ENCODE data around the gene MDFI. TPM values are rescaled to one million over a fixed set of nuclear protein-coding genes. Genes with fewer than 3 reads are reported as not detected.

MDFI gene
- total and polyA plus RNA-seq, 2 experiments from 2014 or later: 27.5 to 137 TPM

DNA sequence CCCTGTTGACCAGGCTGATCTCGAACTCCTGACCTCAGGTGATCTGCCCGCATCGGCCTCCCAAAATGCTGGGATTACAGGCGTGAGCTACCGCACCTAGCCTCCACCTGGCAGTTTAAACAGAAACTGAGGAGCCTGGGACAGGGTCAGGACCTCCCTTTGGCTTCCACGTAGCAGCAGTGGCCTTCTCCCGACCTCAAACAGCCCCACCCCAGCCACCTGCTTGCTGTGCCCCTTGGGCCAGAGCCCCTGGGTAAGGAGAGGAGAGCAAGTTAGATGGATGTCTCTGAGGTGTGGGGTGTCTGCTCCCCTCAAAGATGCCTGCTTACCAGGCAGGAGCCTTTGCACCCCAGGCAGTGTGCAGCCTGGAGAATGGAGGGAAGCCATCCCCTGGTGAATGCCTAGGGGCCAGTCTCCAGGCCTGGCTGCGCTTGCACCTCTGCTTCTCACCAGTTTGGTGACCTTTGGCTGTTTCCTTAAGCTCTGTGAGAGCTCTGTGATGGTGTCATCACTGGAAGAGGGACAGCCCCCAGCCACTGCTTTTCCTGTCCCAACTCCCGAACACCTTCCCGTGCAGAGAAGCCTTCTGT, 42.1 kb upstream of the MDFI start:
- no peaks in the 10 kb centered on the region for H3K4me1 ChIP-seq (ENCODE audit: low read depth)
- no peaks in the 10 kb centered on the region for H3K9me3 ChIP-seq (ENCODE audit: low read depth)
- H3K27ac ChIP-seq: no peak overlapping the region
- TF ChIP-seq, protein P1, sequence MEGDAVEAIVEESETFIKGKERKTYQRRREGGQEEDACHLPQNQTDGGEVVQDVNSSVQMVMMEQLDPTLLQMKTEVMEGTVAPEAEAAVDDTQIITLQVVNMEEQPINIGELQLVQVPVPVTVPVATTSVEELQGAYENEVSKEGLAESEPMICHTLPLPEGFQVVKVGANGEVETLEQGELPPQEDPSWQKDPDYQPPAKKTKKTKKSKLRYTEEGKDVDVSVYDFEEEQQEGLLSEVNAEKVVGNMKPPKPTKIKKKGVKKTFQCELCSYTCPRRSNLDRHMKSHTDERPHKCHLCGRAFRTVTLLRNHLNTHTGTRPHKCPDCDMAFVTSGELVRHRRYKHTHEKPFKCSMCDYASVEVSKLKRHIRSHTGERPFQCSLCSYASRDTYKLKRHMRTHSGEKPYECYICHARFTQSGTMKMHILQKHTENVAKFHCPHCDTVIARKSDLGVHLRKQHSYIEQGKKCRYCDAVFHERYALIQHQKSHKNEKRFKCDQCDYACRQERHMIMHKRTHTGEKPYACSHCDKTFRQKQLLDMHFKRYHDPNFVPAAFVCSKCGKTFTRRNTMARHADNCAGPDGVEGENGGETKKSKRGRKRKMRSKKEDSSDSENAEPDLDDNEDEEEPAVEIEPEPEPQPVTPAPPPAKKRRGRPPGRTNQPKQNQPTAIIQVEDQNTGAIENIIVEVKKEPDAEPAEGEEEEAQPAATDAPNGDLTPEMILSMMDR (IDR thresholded peaks at IDR 0.05; ENCODE audit: low read depth, low read length): no peak
- H3K27me3 ChIP-seq: no peaks in the 10 kb centered on the region
- DNase-seq (ENCODE audit: low read depth in 1 of 2, low spot score in 1 of 2): no peak
- no peak overlapping the region for H3K4me3 ChIP-seq
- H3K36me3 ChIP-seq: peaks cover under 1% of the 10 kb centered on the region

DNA sequence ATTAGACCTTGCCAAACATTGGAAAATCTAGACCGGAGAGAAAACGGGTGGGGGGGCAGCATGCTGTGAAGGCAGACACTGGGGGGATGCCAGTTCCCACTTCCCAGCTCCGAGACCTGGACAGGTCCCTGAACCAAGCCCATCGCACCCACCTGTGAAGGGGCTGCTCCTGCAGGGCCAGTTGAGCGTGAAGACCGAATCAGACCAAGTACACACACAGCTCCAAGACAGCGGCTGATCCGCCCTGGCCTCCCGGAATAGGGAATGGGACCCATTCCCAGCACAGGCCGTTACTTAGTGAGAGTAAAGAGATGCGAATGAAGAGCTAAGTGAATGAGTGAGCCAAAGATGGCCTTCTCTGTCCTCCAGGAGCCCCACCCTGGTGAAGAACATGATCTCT, 41.5 kb upstream of the MDFI start:
- Histone ChIP-seq H3K9me3 (ENCODE audit: low read depth) (no peaks in the 10 kb centered on the region), H3K27me3 (no peaks in the 10 kb centered on the region), H3K36me3 (no peaks in the 10 kb centered on the region), H3K27ac (no peak overlapping the region), H3K4me3 (no peak overlapping the region), H3K4me1 (ENCODE audit: low read depth) (no peaks in the 10 kb centered on the region)
- TF ChIP-seq, protein P1 (IDR thresholded peaks at IDR 0.05; ENCODE audit: low read depth, low read length): no peak
- DNase-seq (ENCODE audit: low read depth in 1 of 2, low spot score in 1 of 2): no peak

DNA sequence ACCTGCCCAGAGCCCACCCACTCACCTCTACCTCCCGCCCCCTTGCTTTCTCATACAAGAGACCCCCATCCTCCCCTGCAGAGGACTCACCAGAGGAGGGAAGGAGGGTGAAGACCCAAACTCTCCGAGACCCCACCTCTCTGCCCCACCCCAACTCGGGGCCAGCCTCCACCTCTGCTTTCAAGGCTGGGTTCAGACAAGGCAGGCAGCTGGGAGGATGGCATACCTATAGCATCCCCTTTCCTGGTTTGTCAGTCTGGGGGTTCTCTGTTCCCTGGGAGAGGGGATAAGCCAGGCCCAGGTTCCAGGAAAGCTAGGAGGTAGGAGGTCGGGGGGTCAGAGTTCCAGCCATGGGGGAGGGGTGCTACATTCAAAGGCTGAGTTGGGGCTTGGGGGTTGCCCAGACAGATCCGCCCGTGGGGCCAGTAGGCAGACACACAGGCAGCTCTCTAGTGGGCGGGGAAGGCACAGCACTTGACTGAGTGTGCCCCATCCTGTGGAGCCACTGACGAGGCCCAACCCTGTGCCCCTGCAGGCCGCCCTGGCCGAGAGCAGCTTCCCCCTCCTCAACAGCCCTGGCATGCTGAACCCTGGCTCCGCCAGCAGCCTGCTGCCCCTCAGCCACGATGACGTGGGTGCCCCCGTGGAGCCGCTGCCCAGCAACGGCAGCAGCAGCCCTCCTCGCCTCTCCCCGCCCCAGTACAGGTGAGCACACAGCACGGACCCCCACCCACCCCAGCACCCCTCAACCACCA, 40.8 kb upstream of the MDFI start:
- no peak for DNase-seq (ENCODE audit: low read depth in 1 of 2, low spot score in 1 of 2)
- Histone ChIP-seq H3K4me3 (no peak overlapping the region), H3K9me3 (ENCODE audit: low read depth) (no peaks in the 10 kb centered on the region), H3K36me3 (no peaks in the 10 kb centered on the region), H3K27me3 (no peaks in the 10 kb centered on the region), H3K4me1 (ENCODE audit: low read depth) (no peaks in the 10 kb centered on the region), H3K27ac (no peak overlapping the region)
- TF ChIP-seq, protein P1 (IDR thresholded peaks at IDR 0.05; ENCODE audit: low read depth, low read length): no peak

DNA sequence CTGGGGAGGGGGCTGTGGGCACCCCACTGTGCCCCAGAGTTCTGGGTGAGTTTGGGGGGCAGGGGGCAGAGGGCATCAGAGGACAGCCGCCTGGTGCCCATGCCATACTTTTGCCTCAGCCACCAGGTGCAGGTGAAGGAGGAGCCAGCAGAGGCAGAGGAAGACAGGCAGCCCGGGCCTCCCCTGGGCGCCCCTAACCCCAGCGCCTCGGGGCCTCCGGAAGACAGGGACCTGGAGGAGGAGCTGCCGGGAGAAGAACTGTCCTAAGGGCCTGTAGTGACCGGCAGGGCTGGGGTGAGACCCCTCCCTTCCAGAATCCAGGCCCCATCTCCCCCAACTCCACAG, 39.6 kb upstream of the MDFI start:
- H3K4me3 ChIP-seq: no peak overlapping the region
- DNase-seq (ENCODE audit: low read depth in 1 of 2, low spot score in 1 of 2): no peak
- no peaks in the 10 kb centered on the region for H3K27me3 ChIP-seq
- TF ChIP-seq, protein P1 (IDR thresholded peaks at IDR 0.05; ENCODE audit: low read depth, low read length): no peak
- no peaks in the 10 kb centered on the region for H3K36me3 ChIP-seq
- no peak overlapping the region for H3K27ac ChIP-seq
- no peaks in the 10 kb centered on the region for H3K4me1 ChIP-seq (ENCODE audit: low read depth)
- no peaks in the 10 kb centered on the region for H3K9me3 ChIP-seq (ENCODE audit: low read depth)

DNA sequence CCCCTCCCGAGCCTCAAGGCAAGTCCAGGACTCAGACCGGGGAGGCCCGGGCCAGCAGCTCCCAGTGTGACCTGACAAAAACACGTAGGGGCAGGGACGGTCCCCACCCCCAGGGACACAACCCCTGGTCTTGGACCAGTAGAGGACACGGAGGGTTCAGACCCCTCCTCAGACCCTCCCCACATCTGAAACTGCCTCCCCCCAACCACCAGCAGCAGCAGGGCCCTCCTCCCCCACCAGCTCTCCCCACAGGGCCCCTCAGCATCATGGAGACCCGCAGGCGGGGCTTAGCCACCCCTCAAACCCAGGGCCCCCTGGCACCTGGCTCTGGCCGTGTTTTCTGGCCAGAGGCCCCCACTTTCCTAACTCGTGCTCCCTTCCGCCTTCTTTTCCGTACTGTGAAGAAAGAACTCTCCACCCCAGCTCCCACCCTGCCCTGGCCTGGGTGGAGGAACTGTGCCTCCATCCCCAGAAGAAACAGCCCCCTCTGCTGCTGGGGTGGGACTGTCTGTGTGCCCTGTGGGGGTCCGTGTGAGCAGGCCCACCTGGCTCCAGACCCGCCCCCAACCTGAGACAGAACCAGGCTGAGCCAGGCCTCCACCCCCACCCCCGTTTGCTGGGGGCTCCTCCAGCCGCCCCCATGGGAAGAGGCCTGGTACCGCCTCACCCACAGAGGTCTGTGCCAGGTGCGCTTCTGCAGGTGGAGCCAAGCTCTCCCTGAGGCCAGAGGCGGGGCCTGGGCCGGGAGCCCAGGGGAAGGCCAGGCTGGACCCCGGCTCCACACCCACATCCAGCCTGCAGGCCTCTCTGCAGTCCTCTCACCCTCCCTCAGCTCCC, 39.0 kb upstream of the MDFI start:
- DNase-seq (ENCODE audit: low read depth in 1 of 2, low spot score in 1 of 2): no peak
- Histone ChIP-seq H3K27ac (no peak overlapping the region), H3K4me3 (no peak overlapping the region), H3K4me1 (ENCODE audit: low read depth) (no peaks in the 10 kb centered on the region), H3K36me3 (no peaks in the 10 kb centered on the region), H3K27me3 (no peaks in the 10 kb centered on the region), H3K9me3 (ENCODE audit: low read depth) (no peaks in the 10 kb centered on the region)
- TF ChIP-seq, protein P1 (IDR thresholded peaks at IDR 0.05; ENCODE audit: low read depth, low read length): no peak

All from cardiac muscle cell (in vitro differentiated cells and primary cell).